KBM-7 (cell line): Measurements from ENCODE around the gene VILL.
"Not testable (repeated sequence)": the region's sequence is repeated elsewhere in the genome, so short reads cannot be mapped to it uniquely, and the experiment has no call there.

Source experiments
- DNase-seq: peaks from one replicate; pipeline ENCODE4 v3.0.0-alpha.2; 2015
- in situ Hi-C: fragments of 300-500 bp; cut with MboI; formaldehyde crosslinking; loops from 2 replicates; pipeline ENCODE4 v1.14.3; 2020; ENCODE audit warnings: low sequenced_read_pairs, low pct_unique_long_range_greater_than_20kb, mixed read lengths

Gene VILL

GRCh38 chr3:38046821-38047220, 56.2 kb downstream of the VILL start:
- in situ Hi-C loops: no loop called here
- no peak for DNase-seq

DNA sequence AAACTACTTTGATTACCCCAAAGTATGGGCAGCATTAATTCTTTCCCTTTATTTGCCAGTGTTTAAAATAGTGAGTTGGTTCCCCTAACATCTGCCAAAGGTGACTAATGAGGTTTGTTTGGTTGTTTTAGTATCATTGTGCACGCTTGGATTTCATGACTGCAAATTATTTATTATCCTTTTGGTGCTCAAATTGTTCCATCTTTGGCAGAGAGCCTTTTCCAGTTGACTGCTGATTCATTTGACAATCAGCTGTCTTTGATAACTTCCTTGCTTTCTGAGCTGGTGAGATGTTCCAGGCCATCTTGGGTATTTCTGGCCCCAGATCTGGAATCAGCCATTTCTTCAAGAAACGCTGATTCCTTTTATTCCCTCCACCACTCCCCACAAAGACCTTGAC, 57.3 kb downstream of the VILL start:
- in situ Hi-C loops: no loop called here
- DNase-seq: no peak

DNA sequence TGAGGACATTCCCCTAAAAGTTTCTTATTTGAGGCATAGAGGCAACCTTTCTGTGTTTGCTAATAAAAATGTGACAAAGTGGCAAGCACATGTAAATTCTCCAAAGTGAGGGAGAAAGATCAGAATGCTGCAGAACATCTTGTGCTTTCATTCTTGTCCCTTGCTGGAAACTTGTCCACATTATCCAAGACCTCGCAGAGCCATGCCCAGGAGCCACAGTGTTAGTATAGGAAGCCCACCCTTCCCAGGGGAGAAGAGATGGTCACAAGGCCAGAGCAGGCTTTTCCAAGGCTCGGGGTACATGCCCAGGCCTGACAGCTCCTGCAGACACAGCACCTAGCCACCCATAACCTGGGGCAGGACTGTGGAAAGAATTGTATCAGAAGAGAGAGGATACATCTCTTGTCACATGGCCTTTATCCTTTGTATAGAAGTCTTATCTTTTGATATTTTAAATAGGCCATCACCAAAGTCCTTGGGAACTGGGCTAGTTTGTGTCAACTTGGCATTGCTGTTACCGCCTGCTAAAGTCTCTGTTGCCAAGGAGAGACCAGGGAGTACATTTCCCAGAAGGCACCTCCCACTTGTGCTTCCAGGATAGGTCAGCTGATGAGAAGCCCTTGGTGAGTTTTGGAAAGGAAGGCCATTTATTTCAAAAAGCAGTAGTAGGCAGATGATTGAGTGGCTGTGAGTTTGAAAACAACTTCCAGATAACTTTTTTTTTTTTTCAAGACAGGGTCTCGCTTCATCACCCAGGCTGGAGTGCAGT, 59.0 kb downstream of the VILL start:
- no peak for DNase-seq
- in situ Hi-C loops: no loop called here

DNA sequence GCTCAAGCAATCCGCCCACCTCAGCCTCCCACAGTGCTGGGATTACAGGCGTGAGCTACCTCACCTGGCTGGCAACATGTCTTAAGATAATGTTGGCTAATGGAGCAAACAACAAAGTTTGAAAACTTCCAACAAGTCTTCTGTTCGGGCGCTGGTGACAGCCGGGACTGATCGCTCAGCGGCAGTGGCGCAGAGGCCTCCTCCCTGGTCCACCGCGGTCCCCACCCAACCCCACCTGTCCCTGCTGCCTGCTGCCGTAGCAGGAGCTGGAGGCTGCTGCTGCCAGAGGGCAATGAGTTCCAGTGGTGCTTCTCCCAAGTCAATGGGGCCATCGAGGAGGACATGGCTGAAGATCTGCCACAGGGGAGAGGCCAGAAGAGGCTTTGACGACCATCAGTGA, 60.5 kb downstream of the VILL start:
- no peak for DNase-seq
- in situ Hi-C loops: no loop called here

DNA sequence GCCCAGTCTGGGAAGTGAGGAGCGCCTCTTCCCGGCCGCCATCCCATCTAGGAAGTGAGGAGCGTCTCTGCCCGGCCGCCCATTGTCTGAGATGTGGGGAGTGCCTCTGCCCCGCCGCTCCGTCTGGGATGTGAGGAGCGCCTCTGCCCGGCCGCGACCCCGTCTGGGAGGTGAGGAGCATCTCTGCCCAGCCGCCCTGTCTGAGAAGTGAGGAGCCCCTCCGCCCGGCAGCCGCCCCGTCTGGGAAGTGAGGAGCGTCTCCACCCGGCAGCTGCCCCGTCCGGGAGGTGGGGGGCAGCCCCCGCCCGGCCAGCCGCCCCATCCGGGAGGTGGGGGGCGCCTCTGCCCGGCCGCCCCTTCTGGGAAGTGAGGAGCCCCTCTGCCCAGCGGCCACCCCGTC, 62.7 kb downstream of the VILL start:
- DNase-seq, in situ Hi-C loops: not testable (repeated sequence)

- in situ Hi-C loops, DNase-seq: not testable (repeated sequence)
Measured at GRCh38 chr3:38053813-38054498, 63.4 kb downstream of the VILL start.

DNA sequence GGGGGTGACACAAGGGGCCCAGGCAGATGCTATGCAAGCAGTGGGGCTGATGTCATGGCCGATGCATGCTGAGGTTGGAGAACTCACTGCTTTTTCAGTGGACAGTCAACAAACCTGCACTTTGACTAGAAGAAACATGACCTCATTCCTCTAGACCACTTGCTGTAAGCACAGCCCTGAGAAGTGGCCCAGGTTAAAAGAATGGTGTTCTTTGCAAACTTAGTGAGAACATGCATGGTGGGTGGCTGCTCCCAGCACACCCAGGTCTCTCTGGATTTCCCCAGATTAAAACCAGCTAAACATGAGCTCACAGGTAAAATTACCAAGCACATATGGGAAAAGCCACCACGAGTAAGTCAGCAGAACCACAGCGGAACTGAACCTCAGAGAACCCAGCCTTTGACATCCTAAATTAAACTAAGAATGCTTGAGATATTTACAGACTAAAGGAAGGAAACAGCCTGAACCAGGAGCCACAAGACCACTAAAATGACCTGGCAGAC, 64.0 kb downstream of the VILL start:
- no peak for DNase-seq
- in situ Hi-C loops: no loop called here
